ENCODE results near the gene RHOT2.

Gene RHOT2

GRCh38 chr16:670485-671352, 2.8 kb downstream of the RHOT2 start:
- DNase-seq = no peak

- no peak for DNase-seq
Observed at GRCh38 chr16:671353-672131, 3.6 kb downstream of the RHOT2 start.

DNA sequence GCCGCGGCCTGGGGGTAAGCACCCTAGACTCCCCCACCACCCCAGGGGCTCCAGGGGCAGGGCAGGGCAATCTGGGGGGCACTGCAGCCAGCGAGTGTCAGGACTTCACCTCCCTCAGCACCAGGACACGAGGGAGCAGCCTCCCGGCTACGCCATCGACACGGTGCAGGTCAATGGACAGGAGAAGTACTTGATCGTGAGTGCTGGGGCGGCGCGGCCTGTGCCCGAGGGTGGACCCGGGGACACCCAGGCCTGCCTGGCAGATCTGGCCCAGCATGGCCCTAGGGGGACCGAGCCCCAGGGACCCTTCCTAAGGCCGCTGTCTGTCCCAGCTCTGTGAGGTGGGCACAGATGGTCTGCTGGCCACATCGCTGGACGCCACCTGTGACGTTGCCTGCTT, 4.4 kb downstream of the RHOT2 start:
- DNase-seq = no peak

GRCh38 chr16:672851-673250, 4.9 kb downstream of the RHOT2 start:
- no peak for DNase-seq

DNA sequence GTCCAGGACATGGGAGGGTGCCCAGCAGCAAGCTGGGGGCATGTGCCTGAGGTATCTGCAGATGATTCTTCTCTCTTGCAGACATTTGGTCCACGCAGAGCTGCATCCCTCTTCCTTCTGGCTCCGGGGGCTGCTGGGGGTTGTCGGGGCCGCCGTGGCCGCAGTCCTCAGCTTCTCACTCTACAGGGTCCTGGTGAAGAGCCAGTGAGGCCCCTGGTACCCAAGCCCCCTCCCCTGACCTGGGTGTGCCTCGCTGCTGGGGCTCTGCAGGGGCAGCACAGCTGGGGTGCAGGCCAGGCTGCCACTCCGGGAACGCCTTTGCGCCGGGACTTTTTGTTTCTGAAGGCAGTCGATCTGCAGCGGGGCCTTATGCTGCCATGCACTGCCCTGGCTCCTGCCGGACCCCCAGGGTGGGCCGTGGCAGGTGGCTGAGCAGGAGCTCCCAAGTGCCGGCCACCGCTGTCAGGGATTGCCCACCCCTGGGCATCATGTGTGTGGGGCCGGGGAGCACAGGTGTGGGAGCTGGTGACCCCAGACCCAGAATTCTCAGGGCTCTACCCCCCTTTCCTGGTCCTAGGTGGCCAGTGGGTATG, 5.6 kb downstream of the RHOT2 start:
- no peak for DNase-seq

- no peak for DNase-seq
Observed at GRCh38 chr16:674214-674881, 6.4 kb downstream of the RHOT2 start.

- DNase-seq = no peak
Observed at GRCh38 chr16:674968-675883, 7.3 kb downstream of the RHOT2 start, which contains the start of gene RHBDL1. TSS of gene RHBDL1 (plus strand) at chr16:675671. CDS start at chr16:675791, 120 bp downstream.

- no peak for DNase-seq
Observed at GRCh38 chr16:675884-676564, 8.1 kb downstream of the RHOT2 start.

DNA sequence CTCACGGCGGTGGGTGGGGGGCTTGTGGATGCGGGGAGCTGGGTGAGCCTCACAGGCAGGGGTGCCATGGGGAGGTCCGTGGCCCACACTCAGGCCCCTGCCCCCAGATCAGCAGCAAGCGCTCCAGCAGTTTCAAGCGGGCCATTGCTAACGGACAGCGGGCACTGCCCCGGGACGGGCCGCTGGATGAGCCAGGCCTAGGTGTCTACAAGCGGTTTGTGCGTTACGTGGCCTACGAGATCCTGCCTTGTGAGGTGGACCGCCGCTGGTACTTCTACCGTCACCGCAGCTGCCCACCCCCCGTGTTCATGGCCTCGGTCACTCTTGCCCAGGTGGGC, 8.6 kb downstream of the RHOT2 start:
- DNase-seq = no peak

- no peak for DNase-seq
Observed at GRCh38 chr16:676913-677312, 9.0 kb downstream of the RHOT2 start.

DNA sequence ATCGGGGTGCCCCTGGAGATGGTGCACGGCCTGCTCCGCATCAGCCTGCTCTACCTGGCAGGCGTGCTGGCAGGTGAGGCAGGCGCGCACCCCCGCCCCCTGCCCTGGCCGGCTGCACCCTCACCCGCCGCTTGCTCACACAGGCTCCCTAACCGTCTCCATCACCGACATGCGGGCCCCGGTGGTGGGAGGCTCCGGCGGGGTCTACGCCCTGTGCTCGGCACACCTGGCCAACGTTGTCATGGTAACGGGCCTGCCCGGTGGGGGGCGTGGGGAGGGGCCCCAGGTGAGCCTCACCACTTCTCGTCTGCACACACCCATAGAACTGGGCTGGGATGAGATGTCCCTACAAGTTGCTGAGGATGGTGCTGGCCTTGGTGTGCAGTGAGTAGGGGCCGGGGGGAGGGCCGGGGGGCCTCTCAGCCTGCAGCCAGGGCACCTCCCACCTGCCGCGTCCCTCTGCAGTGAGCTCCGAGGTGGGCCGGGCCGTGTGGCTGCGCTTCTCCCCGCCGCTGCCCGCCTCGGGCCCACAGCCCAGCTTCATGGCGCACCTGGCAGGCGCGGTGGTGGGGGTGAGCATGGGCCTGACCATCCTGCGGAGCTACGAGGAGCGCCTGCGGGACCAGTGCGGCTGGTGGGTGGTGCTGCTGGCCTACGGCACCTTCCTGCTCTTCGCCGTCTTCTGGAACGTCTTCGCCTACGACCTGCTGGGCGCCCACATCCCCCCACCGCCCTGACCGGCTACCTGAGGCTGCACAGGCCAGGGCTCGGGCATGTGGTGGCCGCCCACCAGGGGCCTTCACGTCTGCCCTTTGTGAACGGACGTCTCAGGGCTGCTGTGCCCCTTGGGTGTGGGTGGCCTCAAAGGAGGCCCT, 9.6 kb downstream of the RHOT2 start:
- no peak for DNase-seq

DNA sequence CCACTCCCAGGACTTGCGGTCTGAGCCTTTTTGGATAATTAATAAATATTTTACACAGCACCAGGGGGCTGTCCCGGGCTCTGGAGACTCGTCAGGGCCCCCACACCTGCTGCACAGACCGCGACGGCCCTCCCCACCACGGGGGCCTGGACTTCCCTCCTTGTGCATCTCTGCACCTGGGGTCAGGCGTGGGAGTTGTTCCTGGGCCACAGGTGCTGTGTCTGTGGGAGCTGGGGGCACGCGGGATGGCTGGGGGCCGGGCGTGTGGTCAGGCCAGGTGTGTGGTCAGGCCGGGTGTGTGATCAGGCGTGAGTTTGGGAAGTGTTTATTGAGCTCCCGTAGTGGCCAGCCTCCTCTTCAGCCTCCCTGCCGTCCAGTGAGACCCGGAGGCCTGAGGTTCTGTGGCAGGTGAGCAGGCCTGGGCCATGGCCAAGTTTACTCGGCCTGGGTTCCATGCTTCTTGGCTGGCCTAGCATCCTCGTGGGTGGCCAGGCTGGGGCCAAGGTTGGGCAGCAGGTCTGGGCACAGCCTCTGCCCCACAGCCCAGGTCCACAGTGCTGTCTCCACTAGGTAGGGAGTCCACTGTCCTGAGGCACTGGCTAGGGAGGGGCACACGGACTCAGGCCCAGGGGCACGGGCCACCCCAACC, 10.4 kb downstream of the RHOT2 start:
- DNase-seq = no peak

DNA sequence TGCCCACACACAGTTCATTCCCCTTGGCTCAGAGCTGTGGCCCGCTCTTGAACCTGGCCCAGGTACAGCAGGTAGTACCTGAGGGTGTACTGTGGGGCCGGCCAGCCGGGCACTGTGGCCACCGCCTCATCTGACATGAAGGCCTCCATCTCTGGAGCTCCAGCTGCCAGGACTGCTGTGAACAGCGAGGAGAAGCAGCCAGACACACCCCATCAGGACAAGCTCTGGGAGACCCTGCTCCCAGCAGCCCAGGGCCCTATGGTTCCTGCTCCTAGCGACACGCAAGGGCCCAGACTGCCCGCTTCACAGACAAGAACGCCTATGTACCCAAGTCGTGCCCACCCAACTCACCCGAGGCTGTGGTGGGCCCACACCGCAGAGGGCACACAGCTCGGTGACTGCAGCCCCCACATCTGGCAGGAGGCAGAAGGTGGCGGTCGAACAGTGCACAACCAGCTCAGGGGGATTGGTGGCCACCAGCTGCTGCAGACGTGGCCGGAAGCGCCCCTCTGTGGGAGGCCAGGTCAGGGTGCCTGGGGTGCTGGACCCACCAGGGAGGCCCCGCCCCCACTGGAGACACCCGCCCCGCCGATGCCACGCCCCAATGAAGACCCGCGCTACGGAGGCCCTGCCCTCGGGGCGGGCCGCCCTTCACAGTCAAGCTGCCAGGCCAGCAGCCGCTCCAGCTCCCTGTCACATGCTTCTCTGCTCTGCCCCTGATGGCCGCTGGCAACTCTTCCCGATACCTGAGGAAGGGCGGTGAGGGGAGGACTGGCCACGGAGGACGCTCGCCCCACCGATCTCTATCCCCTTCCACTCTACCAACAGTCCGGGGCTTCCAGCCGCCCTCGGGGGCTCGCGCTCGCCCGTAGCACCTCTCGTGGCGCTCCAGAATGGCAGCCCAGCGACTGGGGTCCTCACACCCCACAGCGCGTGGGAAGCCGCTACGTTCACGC, 11.2 kb downstream of the RHOT2 start:
- DNase-seq = peak; percentile 85

GRCh38 chr16:679814-680624, 12.1 kb downstream of the RHOT2 start, which contains the start of gene STUB1:
TSS of gene STUB1 (plus strand) at chr16:680410. CDS start at chr16:680526, 116 bp downstream.
- peak; percentile 90 for DNase-seq

DNA sequence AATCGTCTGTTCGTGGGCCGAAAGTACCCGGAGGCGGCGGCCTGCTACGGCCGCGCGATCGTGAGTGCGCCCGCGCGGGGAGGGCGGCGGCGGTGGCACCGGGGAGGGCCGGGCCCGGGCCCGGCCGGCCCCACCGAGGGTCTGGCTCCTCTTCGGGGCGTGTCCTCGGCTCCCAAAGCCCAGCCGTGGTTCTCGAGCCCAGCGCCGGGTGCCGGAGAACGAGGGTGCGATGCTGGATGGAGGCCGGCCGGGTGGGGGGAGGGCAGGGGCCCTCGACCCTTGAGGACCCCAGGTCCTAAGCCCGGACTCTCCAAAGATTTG, 12.7 kb downstream of the RHOT2 start:
- DNase-seq = no peak

DNA sequence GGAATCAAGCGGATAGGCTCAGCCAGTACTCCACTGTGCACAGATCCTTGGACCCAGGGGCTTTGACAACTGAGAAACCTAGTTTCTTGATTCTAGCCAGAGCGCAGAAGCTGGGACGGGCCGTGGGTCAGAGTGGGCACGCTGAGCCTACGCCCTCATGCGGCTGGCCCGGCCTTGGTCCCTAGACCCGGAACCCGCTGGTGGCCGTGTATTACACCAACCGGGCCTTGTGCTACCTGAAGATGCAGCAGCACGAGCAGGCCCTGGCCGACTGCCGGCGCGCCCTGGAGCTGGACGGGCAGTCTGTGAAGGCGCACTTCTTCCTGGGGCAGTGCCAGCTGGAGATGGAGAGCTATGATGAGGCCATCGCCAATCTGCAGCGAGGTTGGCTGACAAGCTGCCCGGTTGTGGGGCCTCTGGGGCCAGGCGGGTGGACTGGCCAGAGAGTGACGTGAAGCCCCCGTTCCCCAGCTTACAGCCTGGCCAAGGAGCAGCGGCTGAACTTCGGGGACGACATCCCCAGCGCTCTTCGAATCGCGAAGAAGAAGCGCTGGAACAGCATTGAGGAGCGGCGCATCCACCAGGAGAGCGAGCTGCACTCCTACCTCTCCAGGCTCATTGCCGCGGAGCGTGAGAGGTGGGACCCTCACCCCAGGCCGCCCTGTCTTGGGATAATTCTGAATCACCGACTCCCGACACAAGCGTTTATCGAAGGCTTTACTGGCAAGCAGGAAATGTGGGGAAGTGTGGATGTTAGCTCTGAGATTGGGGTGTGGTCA, 13.2 kb downstream of the RHOT2 start:
- DNase-seq = no peak

Measured in right kidney (tissue), 1 donor.